SH-SY5Y (cell line): ENCODE results near the gene TSC2.

Source experiments
- GATA2 ChIP-seq: IDR thresholded peaks from 2 replicates; pipeline ENCODE4 v1.6.1; 2011; ENCODE audit warnings: mild to moderate bottlenecking, low read depth, low read length
- GATA3 ChIP-seq: IDR thresholded peaks from 2 replicates; pipeline ENCODE4 v1.6.1; 2011; ENCODE audit warnings: low read depth, mild to moderate bottlenecking, low read length, moderate library complexity

The TSC2 gene

DNA sequence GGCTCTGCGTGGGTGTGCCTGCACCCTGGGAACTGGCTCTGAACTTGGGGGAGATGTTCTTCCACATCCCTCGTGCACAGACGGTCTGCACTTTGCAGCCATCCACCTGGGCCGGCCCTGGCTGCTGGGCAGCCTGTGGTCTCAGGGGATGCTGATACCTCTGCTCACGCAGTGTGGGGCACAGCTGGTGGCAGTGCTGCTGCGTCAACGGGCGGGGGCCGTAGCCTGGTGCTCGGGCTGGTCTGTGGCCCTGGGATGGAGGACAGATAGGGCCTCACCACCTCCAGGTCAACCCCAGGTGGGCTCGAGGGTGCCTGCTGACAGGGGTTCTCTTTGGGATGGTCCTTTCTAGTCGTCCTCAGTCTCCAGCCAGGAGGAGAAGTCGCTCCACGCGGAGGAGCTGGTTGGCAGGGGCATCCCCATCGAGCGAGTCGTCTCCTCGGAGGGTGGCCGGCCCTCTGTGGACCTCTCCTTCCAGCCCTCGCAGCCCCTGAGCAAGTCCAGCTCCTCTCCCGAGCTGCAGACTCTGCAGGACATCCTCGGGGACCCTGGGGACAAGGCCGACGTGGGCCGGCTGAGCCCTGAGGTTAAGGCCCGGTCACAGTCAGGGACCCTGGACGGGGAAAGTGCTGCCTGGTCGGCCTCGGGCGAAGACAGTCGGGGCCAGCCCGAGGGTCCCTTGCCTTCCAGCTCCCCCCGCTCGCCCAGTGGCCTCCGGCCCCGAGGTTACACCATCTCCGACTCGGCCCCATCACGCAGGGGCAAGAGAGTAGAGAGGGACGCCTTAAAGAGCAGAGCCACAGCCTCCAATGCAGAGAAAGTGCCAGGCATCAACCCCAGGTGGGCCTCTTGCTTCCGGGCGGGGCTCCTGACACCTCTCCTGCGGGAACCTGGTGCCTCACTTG lies 36.3 kb downstream of the TSC2 start:
- no peak for TF ChIP-seq GATA3
- TF ChIP-seq GATA2, result no peak

DNA sequence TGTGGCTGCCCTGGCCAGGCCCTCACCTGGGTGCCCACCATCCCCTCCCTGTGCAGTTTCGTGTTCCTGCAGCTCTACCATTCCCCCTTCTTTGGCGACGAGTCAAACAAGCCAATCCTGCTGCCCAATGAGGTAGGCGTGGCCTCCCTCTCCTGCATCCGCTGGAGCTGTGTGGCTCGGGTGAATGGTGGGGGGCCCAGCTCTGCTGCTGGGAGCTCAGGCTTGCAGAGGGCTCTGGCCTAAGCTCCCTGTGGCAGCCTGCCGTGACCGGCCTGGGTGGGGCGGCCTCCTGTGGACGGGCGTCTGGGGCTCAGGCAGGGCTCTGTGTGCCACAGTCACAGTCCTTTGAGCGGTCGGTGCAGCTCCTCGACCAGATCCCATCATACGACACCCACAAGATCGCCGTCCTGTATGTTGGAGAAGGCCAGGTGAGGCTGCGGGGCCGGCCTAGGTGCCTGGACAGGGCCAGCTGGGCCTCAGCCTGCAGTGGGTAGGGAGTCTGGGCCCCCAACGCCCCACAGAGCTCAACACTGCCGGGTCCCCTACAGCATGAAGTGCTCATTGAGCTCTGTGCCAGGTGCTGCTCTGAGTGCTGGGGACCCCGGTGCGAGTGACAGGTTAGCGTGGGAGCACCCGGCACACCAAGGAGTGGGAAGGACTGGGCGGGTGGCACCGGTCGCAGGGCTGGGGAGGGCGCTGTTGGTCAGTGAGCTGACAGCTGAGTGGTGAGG lies 37.3 kb downstream of the TSC2 start:
- TF ChIP-seq GATA3 (no peak), GATA2 (no peak)

DNA sequence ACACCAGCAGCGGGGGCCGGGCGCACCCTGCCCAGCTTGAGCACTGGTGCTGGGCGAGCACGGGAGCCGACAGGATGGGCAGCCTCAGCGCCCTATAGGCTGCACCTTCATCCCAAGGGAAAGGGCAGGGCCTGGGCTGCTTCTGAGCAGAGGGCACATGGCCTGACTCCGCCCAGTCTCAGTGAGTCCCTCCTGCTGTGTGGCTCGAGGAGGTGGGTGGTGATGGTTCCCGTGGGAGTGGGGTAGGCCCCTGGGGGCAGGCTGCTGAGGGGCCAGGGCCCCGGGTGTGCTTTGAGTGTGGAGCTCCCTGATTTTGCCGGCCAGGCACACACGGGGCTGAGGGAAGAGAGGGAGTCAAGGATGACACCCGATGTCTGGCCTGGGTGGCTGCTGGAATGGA lies 37.9 kb downstream of the TSC2 start:
- TF ChIP-seq GATA2, result no peak
- TF ChIP-seq GATA3, result no peak

DNA sequence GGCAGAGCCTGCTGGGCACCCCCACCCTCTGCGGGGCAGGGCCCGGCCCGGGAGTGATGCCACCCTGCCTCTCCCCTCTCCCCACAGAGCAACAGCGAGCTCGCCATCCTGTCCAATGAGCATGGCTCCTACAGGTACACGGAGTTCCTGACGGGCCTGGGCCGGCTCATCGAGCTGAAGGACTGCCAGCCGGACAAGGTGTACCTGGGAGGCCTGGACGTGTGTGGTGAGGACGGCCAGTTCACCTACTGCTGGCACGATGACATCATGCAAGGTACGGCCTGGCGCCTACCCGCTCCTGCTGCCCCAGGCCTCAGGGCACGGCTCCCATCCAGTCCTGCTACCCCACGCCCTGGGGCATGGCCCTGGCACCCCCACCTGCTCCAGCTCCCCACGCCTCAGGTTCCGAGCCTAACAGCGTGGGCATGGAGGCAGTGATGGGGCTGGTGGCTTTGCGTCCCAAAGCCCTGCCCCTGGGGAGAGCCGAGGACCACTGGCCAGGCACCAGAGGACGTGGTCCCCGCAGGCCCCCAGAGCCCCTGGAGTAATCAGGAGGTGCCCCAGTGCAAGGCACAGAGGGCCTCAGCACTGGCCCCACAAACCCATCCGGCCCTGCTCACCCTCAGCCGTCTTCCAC lies 38.4 kb downstream of the TSC2 start:
- TF ChIP-seq GATA2 (no peak), GATA3 (no peak)

DNA sequence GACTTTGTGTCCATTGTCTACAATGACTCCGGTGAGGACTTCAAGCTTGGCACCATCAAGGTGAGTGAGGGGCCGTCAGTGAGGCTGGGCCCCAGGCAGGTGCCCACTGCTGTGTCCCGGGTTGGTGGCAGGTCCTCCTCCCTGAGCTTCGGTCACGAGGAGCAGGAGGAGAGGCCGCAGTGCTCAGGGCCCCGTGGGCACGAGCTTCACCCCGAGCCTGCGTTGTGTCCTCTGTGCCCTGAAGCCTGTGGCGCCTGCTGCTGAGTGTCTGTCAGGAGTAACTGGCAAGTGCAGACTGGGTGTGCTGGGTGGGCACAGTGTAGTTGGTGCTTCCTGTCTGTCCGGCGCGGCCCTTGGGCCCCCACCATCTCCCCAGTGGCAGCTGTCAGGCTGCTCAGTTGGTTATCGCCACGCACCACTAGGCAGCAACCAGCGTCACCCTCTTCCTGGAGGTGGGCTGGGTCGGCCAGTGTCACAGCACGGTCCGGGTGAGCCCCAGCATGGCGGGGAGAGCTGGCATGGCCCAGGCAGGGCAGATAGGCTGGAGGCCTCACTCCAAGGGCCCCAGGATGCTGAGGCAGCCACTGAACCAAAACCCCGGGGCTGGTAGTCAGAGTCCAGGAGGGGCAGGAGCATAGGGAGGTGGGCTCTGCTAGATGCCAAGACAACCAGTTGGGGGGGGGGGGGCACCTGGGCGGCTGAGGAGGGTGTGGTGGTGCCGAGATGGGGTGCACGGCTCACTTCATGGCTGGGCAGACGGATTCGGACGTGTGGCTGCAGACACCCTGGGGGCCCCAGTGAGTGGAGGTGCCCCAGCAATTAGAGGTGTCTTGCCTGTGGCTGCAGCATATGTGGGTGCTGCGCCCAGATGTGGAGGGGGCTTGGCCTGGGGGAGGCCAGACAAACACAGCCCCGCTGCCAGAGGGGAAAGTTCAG lies 39.3 kb downstream of the TSC2 start:
- TF ChIP-seq GATA2 (no peak), GATA3 (no peak)

DNA sequence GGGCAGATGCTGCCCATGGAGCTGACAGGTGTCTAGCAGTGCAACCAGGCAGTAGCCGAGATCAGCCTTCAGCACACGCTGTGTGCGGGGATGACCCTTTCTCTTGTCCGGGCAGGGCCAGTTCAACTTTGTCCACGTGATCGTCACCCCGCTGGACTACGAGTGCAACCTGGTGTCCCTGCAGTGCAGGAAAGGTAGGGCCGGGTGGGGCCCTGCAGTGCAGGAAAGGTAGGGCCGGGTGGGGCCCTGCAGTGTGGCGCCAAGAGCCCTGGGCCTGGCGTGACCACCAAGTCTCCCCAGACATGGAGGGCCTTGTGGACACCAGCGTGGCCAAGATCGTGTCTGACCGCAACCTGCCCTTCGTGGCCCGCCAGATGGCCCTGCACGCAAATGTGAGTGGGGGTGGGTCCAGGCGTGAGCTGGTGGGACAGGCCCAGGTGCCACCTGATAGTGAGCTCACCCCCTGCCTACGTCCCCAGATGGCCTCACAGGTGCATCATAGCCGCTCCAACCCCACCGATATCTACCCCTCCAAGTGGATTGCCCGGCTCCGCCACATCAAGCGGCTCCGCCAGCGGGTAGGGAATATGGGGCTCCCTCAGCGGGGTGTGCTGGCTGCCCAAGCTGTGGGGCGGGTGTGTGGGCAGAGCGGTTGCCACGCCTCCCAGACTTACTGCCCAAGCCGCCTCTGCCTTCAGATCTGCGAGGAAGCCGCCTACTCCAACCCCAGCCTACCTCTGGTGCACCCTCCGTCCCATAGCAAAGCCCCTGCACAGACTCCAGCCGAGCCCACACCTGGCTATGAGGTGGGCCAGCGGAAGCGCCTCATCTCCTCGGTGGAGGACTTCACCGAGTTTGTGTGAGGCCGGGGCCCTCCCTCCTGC lies 40.2 kb downstream of the TSC2 start:
- TF ChIP-seq GATA3 (no peak), GATA2 (no peak)

DNA sequence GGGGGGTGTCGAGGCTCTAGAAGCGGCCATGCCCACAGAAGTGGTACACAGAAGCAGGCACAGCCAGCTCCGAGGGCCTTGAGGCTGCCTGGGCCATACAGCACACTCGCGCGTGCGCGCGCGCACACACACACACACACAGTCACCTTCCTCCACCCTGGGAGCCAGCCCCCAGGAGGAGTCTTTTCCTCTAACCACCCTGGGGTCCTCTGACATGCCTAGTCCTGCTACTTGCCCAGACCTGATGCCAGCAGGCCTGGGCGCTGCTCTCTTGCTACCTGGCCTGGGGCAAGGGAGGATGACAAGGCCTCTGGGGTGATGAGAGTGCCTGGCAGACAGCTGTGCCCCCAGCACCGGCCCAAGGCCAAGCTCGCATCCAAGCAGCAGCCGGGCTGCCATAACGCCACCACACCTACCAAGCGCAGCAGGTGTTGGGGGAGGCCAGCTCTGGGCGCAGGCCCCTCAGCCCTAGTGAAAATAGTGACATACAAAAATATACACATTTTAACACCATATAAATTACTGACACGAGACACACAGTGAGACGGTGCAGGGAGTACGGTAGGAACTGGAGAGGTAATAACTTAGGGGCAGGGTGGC lies 41.1 kb downstream of the TSC2 start:
- TF ChIP-seq GATA3 (no peak), GATA2 (no peak)

DNA sequence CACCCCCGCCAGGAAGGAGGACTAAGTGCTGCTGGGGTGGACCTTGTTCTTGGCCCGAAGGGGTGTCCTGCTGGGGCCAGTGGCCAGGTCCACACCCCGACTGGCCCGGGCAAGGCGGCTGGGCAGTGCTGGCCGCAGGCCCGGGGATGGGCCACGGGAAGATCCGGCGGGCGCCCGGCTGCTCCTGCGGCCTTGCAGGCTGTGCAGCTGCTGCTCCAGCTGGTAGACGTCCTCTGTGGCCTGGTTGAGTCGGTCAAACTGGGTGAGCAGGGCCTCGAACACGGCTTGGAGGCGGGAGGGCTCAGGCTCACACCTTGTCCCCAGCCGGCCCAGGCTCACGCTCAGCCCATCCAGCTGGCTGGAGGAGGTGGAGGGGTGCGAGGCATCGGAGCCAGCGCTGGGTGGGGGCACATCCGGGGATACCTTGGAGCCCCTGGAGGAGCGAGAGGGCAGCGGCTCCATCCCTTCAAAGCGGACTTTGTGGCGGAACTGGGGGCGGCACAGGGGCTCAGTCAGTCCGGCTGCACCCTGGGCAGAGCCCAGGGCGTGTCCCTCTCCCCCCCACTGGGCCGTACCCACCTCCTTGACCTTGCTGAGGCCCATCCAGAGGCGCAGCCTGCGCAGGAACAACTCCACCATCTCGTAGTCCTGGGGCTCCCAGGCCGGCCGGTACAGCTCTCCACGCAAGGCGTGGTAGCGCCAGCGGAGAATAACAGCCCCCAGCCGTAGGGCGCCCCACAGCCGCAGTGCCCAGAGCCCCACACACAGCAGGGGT lies 42.1 kb downstream of the TSC2 start:
- TF ChIP-seq GATA2 (no peak), GATA3 (no peak)

DNA sequence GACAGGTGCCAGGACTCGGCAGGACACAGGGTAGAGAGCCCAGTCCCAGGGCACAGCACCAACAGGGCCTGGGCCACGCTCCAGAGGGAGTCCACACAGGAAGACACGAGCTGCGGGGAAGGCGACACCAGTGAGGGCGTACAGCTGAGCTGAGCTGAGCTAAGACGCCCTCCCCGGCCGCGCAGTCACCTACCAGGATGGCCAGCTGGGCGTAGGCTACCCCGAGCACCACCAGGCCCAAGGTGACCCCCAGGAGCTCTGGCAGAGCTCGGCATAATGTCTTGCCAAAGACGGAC lies 42.6 kb downstream of the TSC2 start:
- no peak for TF ChIP-seq GATA2
- no peak for TF ChIP-seq GATA3

DNA sequence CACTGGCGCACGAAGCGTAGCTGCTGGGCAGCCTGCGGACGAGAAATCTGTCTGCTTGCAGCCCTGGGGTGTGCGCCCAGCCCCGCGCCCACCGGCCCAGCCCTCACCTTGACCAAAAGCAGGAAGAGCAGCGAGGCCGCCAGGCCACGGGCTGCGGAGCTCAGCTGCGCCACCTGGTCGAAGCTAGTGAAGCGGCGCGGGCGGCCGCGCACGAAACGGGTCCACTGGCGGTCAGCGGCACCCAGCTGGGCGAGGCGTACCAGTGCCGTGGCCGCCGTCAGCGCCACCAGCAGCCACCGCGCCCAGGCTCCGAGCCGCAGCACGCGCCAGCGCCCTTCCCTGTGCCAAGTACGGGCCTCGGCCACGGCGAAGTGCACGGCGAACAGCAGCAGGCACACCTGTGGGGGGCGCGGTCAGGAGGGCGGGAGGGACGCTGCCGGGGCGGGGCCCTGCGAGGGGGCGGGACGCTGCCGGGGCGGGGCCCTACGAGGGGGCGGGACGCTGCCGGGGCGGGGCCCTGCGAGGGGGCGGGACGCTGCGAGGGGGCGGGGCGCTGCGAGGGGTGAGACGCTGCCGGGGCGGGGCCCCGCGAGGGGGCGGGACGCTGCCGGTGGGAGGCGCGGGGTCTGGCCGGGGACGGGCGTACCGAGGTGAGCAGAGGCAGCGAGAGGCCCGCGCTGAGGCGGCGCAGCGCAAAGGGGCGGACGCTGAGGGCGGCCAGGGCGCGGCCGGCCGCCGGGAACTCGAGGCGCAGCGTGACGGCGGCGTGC lies 43.2 kb downstream of the TSC2 start:
- no peak for TF ChIP-seq GATA2
- no peak for TF ChIP-seq GATA3

DNA sequence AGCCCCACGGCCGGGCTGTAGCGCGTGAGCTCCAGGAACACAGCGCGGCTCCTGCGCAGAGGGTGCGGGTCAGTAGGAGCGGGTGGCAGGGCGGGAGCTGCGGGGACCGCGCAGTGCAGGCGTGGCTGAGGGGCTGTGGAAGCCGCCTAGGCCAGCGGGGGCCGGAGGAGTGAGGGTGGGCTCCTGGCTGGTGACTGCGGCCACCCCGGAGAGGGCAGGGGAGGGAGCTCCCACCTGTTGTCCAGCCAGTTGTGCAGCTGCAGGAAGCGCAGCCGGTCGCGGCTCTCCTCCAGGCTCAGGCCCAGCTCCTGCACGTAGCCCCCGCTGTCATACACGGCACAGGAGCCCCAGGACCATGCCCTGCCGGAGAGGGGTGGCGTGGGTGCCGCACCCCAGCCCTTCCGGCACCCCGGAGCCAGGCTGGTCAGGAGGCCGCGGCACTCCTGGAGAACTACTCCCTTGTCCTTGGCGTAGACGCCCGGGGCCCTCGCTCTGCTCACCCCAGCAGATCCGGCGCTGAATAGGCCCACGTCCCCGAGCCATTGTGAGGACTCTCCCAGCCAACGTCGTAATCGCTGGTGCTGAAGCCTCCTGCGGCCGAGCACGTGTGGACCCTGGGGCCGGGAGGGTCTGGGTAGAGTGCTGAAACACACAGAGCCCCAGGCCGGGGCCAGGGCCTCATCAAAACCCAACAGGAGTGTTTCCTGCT lies 43.9 kb downstream of the TSC2 start:
- TF ChIP-seq GATA3 (no peak), GATA2 (no peak)
